Spleen (tissue), 11 donors: ENCODE results near the gene CATSPERD. TPM values are rescaled to one million over a fixed set of nuclear protein-coding genes. Genes with fewer than 3 reads are reported as not detected.
"Not testable (repeated sequence)": the region's sequence is repeated elsewhere in the genome, so short reads cannot be mapped to it uniquely, and the experiment has no call there.

Source experiments
- DNase-seq: peaks from one replicate; pipeline ENCODE4 v3.0.0-alpha.2; 2020
- H3K27ac ChIP-seq, 8 donors: fragments of 200-600 bp; sonication (generic) in 7 of 8; 1 replicate in 4 of 8; 2 replicates in 4 of 8; pipeline versions ENCODE4 v1.5.0 to v1.8.0; 2016 to 2021; ENCODE audit warnings: inconsistent platforms in 4 of 8, mild to moderate bottlenecking in 4 of 8, moderate library complexity in 1 of 8
- H3K27me3 ChIP-seq, 7 donors: fragments of 200-600 bp; sonication (generic) in 6 of 7; replicated peaks in 1 of 7; 1 replicate in 4 of 7; 2 replicates in 3 of 7; pipeline versions ENCODE4 v1.5.0 to v1.8.0; 2016 to 2021; ENCODE audit warnings: inconsistent platforms in 3 of 7, mild to moderate bottlenecking in 1 of 7
- H3K36me3 ChIP-seq, 6 donors: fragments of 200-600 bp; sonication (generic) in 5 of 6; 1 replicate in 4 of 6; 2 replicates in 2 of 6; pipeline versions ENCODE4 v1.5.0 to v1.8.0; 2016 to 2021; ENCODE audit warnings: inconsistent platforms in 2 of 6
- H3K4me1 ChIP-seq, 6 donors: fragments of 200-600 bp; sonication (generic) in 5 of 6; 1 replicate in 3 of 6; 2 replicates in 3 of 6; pipeline versions ENCODE4 v1.5.0 to v1.8.0; 2016 to 2021; ENCODE audit warnings: inconsistent platforms in 3 of 6
- H3K4me3 ChIP-seq, 8 donors: fragments of 200-600 bp; sonication (generic) in 7 of 8; 1 replicate in 4 of 8; 2 replicates in 4 of 8; pipeline versions ENCODE4 v1.5.0 to v1.8.0; 2016 to 2021; ENCODE audit warnings: inconsistent platforms in 4 of 8, mild to moderate bottlenecking in 4 of 8, moderate library complexity in 2 of 8
- H3K9me3 ChIP-seq, 8 donors: fragments of 200-600 bp; sonication (generic) in 7 of 8; 1 replicate in 4 of 8; 2 replicates in 4 of 8; pipeline versions ENCODE4 v1.5.0 to v1.8.0; 2016 to 2021; ENCODE audit warnings: inconsistent platforms in 4 of 8
- CTCF ChIP-seq, 11 experiments: fragments of 200-600 bp in 7 of 11; fragments of 450-650 bp in 4 of 11; sonication (generic) in 4 of 11; IDR thresholded peaks in 8 of 11; conservative IDR thresholded peaks in 3 of 11; 1 replicate in 7 of 11; 2 replicates in 4 of 11; pipeline versions ENCODE4 v1.4.0 to v1.8.0; 2016 to 2021; ENCODE audit warnings: antibody characterized with exemption in 11 of 11, inconsistent platforms in 4 of 11, mild to moderate bottlenecking in 1 of 11
- POLR2A ChIP-seq, 3 donors: fragments of 450-650 bp; IDR thresholded peaks; one replicate each; pipeline ENCODE4 v1.5.1; 2017; ENCODE audit warnings: antibody characterized with exemption in 3 of 3, mild to moderate bottlenecking in 1 of 3
- POLR2AphosphoS5 ChIP-seq, 3 donors: sonication (generic); formaldehyde crosslinking; IDR thresholded peaks; one replicate each; pipeline ENCODE4 v1.5.1; 2017; ENCODE audit warnings: antibody characterized with exemption in 3 of 3
- WGBS, 5 donors: extraction: QIAGEN DNeasy Blood & Tissue Kit in 3 of 5; methylation state at CpG; one replicate each; pipeline versions ENCODE4 v1.1.5 to v1.1.7; 2013 to 2018; 5-methylcytosine and 5-hydroxymethylcytosine counted together
- intact Hi-C: fragments of 100-400 bp; cut with DNase I; formaldehyde crosslinking; loops from one replicate; pipeline ENCODE4 v1.15.0; 2023; ENCODE audit warnings: low total_unique reads
- polyA plus RNA-seq, 3 donors: library from polyadenylated mRNA; stranded (reverse); fragments of 200-250 nt; gene quantifications; one replicate each; pipeline ENCODE4 v1.2.1, GENCODE V29; 2013
- total RNA-seq, 7 donors: library from RNA; depleted of rRNA in 3 of 7; stranded (reverse); fragments of >200 nt in 3 of 7; fragmentation: NEBNext Ultra II Directional in 4 of 7; extraction: Animal tissue kit (Norgen Biotek cat#: 25700) in 4 of 7; gene quantifications; one replicate each; pipeline versions ENCODE4 v1.1.0 to v1.2.1, GENCODE V29; 2016 to 2021
- donor health status: healthy with polysubstance abuse.
- donor health status: DM: no; HTN: no; CAD: no; lungs with moderate emphysema.
- donor health status: DM: no; HTN: no; CAD: no.
- donor health status: Bipolar disorder and iron deficiency.
- donor health status: healthy.
- donor health status: DM: no; HTN: no; CAD: no.
- donor health status: DM: yes; HTN: yes; CAD: no.

Gene CATSPERD
- total and polyA plus RNA-seq, 10 donors: not detected

GRCh38 chr19:5738423-5738822 is 18.0 kb downstream of the CATSPERD start:
- no peak for DNase-seq
- intact Hi-C loops: no loop called here
- peaks cover 0 to 3% (median 0%) of the 10 kb centered on the region in 8 donors for H3K9me3 ChIP-seq
- no peak for TF ChIP-seq CTCF (IDR thresholded peaks at IDR 0.05 in 8 of 11, conservative IDR thresholded peaks at IDR 0.05 in 3 of 11)
- no peak for TF ChIP-seq POLR2A (IDR thresholded peaks at IDR 0.05)
- no peak for TF ChIP-seq POLR2AphosphoS5 (IDR thresholded peaks at IDR 0.05)
- H3K36me3 ChIP-seq: no peaks in the 10 kb centered on the region
- 79 to 86% (median 85%) methylated on average over 8 of the region's 8 CpGs for WGBS, 5 donors
- no peak overlapping the region for H3K27ac ChIP-seq
- H3K4me1 ChIP-seq: no peaks in the 10 kb centered on the region
- no peak overlapping the region for H3K4me3 ChIP-seq
- H3K27me3 ChIP-seq: peaks cover 0 to 13% (median 0%) of the 10 kb centered on the region in 7 donors

GRCh38 chr19:5742051-5742450 is 21.6 kb downstream of the CATSPERD start:
- no peaks in the 10 kb centered on the region for H3K36me3 ChIP-seq
- peaks cover 0 to 9% (median 0%) of the 10 kb centered on the region in 7 donors for H3K27me3 ChIP-seq
- H3K27ac ChIP-seq: no peak overlapping the region
- TF ChIP-seq POLR2A (IDR thresholded peaks at IDR 0.05) (no peak), CTCF (IDR thresholded peaks at IDR 0.05 in 8 of 11, conservative IDR thresholded peaks at IDR 0.05 in 3 of 11) (no peak), POLR2AphosphoS5 (IDR thresholded peaks at IDR 0.05) (no peak)
- intact Hi-C loops: no loop called here
- H3K9me3 ChIP-seq: peaks cover 0 to 3% (median 0%) of the 10 kb centered on the region in 8 donors
- 87 to 91% (median 87%) methylated on average over 19 of the region's 19 CpGs for WGBS, 5 donors
- no peaks in the 10 kb centered on the region for H3K4me1 ChIP-seq
- no peak overlapping the region for H3K4me3 ChIP-seq
- DNase-seq: no peak

- intact Hi-C loops: no loop called here
- peaks cover 0 to 20% (median 0%) of the 10 kb centered on the region in 7 donors for H3K27me3 ChIP-seq
- TF ChIP-seq CTCF (IDR thresholded peaks at IDR 0.05 in 8 of 11, conservative IDR thresholded peaks at IDR 0.05 in 3 of 11) (no peak), POLR2AphosphoS5 (IDR thresholded peaks at IDR 0.05) (no peak), POLR2A (IDR thresholded peaks at IDR 0.05) (no peak)
- H3K36me3 ChIP-seq: no peaks in the 10 kb centered on the region
- no peak overlapping the region for H3K4me3 ChIP-seq
- H3K9me3 ChIP-seq: peaks cover 0 to 3% (median 0%) of the 10 kb centered on the region in 8 donors
- no peak for DNase-seq
- H3K4me1 ChIP-seq: no peaks in the 10 kb centered on the region
- H3K27ac ChIP-seq: no peak overlapping the region
Measured at GRCh38 chr19:5743630-5744029, 23.2 kb downstream of the CATSPERD start.

GRCh38 chr19:5744999-5745398 is 24.6 kb downstream of the CATSPERD start:
- H3K27me3 ChIP-seq: peaks cover 0 to 30% (median 0%) of the 10 kb centered on the region in 7 donors
- H3K9me3 ChIP-seq, H3K4me3 ChIP-seq, DNase-seq, intact Hi-C loops, H3K27ac ChIP-seq, H3K36me3 ChIP-seq, H3K4me1 ChIP-seq: not testable (repeated sequence)
- WGBS, 5 donors: 78 to 94% (median 92%) methylated on average over 9 to 10 of the region's 10 CpGs

GRCh38 chr19:5748920-5749319 is 28.5 kb downstream of the CATSPERD start:
- H3K4me1 ChIP-seq, H3K9me3 ChIP-seq, H3K4me3 ChIP-seq, H3K27ac ChIP-seq, H3K36me3 ChIP-seq, intact Hi-C loops, DNase-seq: not testable (repeated sequence)
- WGBS, 5 donors: 53 to 63% (median 60%) methylated on average over 6 of the region's 6 CpGs
- peaks cover 0 to 37% (median 0%) of the 10 kb centered on the region in 7 donors for H3K27me3 ChIP-seq
